Activated T-cell treated with anti-CD3 and anti-CD28 coated beads for 1 hour (primary cell): ENCODE data around the gene KLF15.

Experiments used
- DNase-seq: peaks from one replicate; pipeline ENCODE4 v3.0.0-alpha.2; 2020; ENCODE audit warnings: low read depth

KLF15 gene

DNA sequence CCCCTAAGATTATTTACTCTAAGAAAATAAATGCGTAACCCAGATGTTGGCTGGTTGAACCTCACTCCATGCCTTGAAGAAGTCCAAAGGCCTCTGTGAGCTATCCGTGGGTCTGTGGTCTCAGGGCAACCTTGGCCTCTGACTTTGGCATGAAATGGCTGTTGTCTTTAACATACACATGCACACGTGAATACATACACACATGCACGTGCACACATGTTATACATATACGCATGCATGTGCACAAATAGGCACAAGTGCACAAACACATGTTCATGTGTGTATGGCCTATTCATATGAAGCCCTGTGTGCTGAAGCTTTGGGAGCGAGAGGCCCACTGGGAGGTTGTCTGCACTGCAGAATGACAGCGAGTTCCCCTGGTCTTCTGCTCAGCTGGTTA is 50.8 kb downstream of the KLF15 start:
- no peak for DNase-seq

GRCh38 chr3:126305427-126305826 is 51.8 kb downstream of the KLF15 start:
- no peak for DNase-seq

DNA sequence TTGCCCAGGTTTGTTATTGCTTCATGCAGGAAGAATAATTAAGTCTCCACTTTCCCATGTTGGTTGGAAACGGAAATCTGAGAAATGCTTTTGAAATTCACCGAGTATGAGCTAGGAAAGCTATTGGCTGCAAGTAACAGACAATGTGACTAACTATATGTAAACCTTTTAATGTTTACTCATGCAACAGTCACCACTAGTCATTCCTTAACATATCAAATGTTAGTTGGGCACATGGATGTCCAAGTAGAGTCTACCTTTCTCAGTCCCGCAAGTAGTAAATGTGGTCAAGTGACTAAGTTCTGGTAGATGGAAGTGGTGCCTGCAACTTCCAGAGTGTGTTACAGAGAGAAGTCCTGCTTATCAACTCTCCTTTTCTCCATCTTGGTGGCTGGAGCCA is 52.5 kb downstream of the KLF15 start:
- DNase-seq, result no peak

- DNase-seq, result no peak
Observed at GRCh38 chr3:126304291-126304690, 52.9 kb downstream of the KLF15 start.

DNA sequence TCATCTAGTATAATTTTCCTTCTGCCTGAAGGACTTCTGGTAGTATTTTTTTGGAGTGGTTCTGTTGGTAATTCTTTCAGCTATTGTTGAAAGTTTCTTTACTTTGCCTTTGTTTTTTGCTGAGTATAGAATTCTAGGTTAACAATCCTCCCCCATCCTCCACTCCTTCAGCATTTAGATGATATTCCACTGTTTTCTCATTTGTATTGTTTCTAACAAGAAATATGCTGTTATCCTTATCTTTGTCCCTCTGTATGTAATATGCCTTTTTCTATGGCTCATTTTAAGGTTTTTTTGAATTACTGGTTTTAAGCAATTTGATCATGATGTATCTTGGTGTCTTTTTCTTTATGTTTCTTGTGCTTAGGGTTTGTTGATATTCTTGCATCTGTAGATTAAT is 53.9 kb downstream of the KLF15 start:
- no peak for DNase-seq

- no peak for DNase-seq
Observed at GRCh38 chr3:126300761-126301481, 56.3 kb downstream of the KLF15 start.

- no peak for DNase-seq
Observed at GRCh38 chr3:126300001-126300760, 57.0 kb downstream of the KLF15 start.

DNA sequence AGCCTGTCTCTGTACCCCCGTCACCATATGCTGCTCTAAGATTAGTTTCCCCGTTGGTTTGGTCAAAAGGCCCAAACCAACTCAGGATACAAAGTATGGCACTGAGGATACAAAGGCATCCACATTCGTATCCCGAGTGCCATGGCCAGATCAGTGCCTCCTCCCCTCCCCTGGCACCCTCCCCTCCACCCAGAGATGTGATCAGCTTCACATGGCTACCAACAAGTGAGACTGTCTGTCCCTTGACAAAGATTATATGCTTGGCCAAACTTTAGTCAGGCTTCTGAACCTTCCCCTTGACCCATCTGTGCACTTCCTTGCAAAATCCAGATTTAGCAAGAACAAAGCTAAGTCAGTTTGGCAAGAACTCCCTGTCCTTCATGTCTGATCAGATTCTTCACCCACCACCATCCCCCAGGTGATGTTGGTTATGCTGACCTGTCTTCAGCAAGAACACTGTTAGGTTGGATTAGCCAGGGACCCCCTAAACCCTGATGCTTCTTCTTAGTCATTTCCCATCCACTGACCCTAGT is 61.7 kb downstream of the KLF15 start:
- DNase-seq, result no peak

GRCh38 chr3:126294211-126294808 is 62.9 kb downstream of the KLF15 start:
- DNase-seq, result no peak

DNA sequence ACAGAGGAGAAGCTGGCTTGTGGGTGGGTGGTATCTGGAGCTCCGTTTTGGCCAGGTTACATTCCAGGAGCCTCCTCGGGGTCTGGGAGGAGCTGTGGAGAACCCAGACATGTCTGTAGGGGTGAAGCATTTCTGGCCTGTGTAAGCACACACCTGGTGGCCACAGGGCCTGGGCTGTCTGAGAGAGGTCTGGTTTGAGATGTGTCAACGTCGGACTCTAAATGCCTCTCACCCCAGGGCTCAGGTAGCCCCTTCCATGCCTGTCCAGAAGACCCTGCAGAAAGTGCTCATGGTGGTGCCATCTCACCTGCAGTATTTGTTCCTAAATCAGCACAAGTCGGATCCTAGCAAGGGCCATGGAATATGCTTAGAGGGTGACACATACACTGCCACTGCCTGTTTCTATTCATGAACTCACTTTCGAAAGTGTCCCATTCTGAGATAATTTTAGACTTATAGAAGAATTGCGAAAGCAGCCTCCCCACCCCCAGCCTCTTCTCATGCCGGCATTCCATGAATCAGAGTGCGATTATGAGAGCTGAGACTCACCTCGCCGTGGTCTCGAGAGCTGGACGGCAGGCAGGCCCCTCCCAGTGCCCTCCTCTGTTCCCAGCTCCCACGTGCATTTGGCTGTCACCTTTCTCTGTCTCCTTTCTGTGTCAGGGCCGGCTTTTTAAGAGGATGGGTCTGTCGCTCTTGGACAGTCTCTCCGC is 63.7 kb downstream of the KLF15 start:
- no peak for DNase-seq
